HepG2 (cell line): Measurements from ENCODE around the gene SEC61B. TPM values are rescaled to one million over a fixed set of nuclear protein-coding genes. Genes with fewer than 3 reads are reported as not detected.

Experiments
- ATAC-seq: fragments of 200-7000 bp; cut with Tn5 transposase; 3 replicates; pipeline ENCODE4 v1.9.1; 2020; ENCODE audit warnings: mild to moderate bottlenecking, moderate library complexity
- BruUV-seq: library from RNA; stranded (reverse); fragments of 400-500 nt; replicated peaks from 2 replicates; lab custom pipeline; 2021; lab: Mats Ljungman, UMichigan
- CTCF ChIA-PET: fragments of 300-600 bp; formaldehyde crosslinking; extraction: SDS; loops from one replicate; lab custom pipeline; 2021; ENCODE audit warnings: low total read pairs, inconsistent platforms, low intra/inter-chr PET ratio; lab: Yijun Ruan, JAX
- POLR2A ChIA-PET: fragments of 350-600 bp; sonication (Branson Sonifier 250); formaldehyde crosslinking; loops from one replicate; lab custom pipeline; 2020; ENCODE audit warnings: antibody characterized with exemption, inconsistent platforms; lab: Yijun Ruan, JAX
- DNase-seq: peaks from one replicate; pipeline ENCODE4 v3.0.0-alpha.2; 2015; ENCODE audit warnings: low spot score
- FAIRE-seq: peaks from 3 replicates; lab custom pipeline; 2011; peaks lifted over from hg19 to GRCh38; lab: Jason Lieb, UNC
- H2AFZ ChIP-seq: one replicate; pipeline ENCODE4 v1.6.1; 2011; ENCODE audit warnings: low read length, inconsistent platforms
- H3K27ac ChIP-seq: fragments of 300-600 bp; 3 replicates; pipeline ENCODE4 v1.8.0; 2011; ENCODE audit warnings: mixed run types, mild to moderate bottlenecking, mixed read lengths, low read length, inconsistent platforms; ENCODE audit not compliant: insufficient read depth; ENCODE audit errors: extremely low read length
- H3K27me3 ChIP-seq, 2 experiments: fragments of 200-600 bp in 1 of 2; 2 replicates in 1 of 2; 3 replicates in 1 of 2; pipeline versions ENCODE4 v1.6.0 to v1.8.0; 2011; ENCODE audit warnings: low read length in 2 of 2, mild to moderate bottlenecking in 2 of 2, moderate library complexity in 2 of 2, inconsistent platforms in 1 of 2; ENCODE audit not compliant: insufficient read depth in 2 of 2, control insufficient read depth in 1 of 2
- H3K36me3 ChIP-seq, 2 experiments: fragments of 200-600 bp in 1 of 2; replicated peaks in 1 of 2; 2 replicates in 1 of 2; 3 replicates in 1 of 2; pipeline versions ENCODE4 v1.5.1 to v1.8.0; 2011; ENCODE audit warnings: low read length in 2 of 2, inconsistent platforms in 1 of 2; ENCODE audit not compliant: insufficient read depth in 2 of 2, control insufficient read depth in 1 of 2
- H3K4me1 ChIP-seq: 2 replicates; pipeline ENCODE4 v1.5.1; 2012; ENCODE audit warnings: low read length, inconsistent platforms; ENCODE audit not compliant: insufficient read depth
- H3K4me2 ChIP-seq: 2 replicates; pipeline ENCODE4 v1.6.0; 2011; ENCODE audit warnings: low read depth, low read length, inconsistent platforms
- H3K4me3 ChIP-seq, 3 experiments: fragments of 200-600 bp in 1 of 3; sonication (generic), shearing (Covaris generic) in 1 of 3; replicated peaks in 1 of 3; 2 replicates each; pipeline ENCODE4 v1.5.1; 2011 to 2016; ENCODE audit warnings: low read length in 3 of 3, inconsistent platforms in 2 of 3, low read depth in 2 of 3, mild to moderate bottlenecking in 2 of 3, control low read depth in 1 of 3, mixed read lengths in 1 of 3; ENCODE audit not compliant: insufficient read depth in 1 of 3
- H3K79me2 ChIP-seq: one replicate; pipeline ENCODE4 v1.6.1; 2011; ENCODE audit warnings: low read length, inconsistent platforms; ENCODE audit not compliant: insufficient read depth
- H3K9ac ChIP-seq: 2 replicates; pipeline ENCODE4 v1.6.0; 2011; ENCODE audit warnings: mild to moderate bottlenecking, low read depth, low read length, inconsistent platforms; ENCODE audit not compliant: insufficient read depth
- H3K9me3 ChIP-seq: 2 replicates; pipeline ENCODE4 v1.5.1; 2012; ENCODE audit warnings: mild to moderate bottlenecking, low read length
- H4K20me1 ChIP-seq: 2 replicates; pipeline ENCODE4 v1.6.0; 2011; ENCODE audit warnings: inconsistent platforms, mild to moderate bottlenecking, low read length, moderate library complexity; ENCODE audit not compliant: insufficient read depth
- CENPX ChIP-seq: sonication (generic); formaldehyde crosslinking; IDR thresholded peaks from 2 replicates; pipeline ENCODE4 v1.9.0; 2021; ENCODE audit warnings: mild to moderate bottlenecking, missing genetic modification reagents, moderate library complexity
- E2F2 ChIP-seq: sonication (generic); formaldehyde crosslinking; IDR thresholded peaks from 2 replicates; pipeline ENCODE4 v1.4.0; 2020; ENCODE audit warnings: missing genetic modification reagents, borderline replicate concordance
- LRRFIP1 ChIP-seq: sonication (generic); formaldehyde crosslinking; conservative IDR thresholded peaks from 2 replicates; pipeline ENCODE4 v1.4.0; 2020; ENCODE audit warnings: missing genetic modification reagents
- NAIF1 ChIP-seq: sonication (generic); formaldehyde crosslinking; IDR thresholded peaks from 2 replicates; pipeline ENCODE4 v1.5.0; 2020; ENCODE audit warnings: mild to moderate bottlenecking, missing genetic modification reagents, borderline replicate concordance
- PBX2 ChIP-seq: IDR thresholded peaks from 2 replicates; pipeline ENCODE4 v1.6.1; 2016; ENCODE audit warnings: control low read depth
- POLR2A ChIP-seq, 2 experiments: IDR thresholded peaks; 2 replicates each; pipeline ENCODE4 v1.6.1; 2011; ENCODE audit warnings: low read depth in 2 of 2, low read length in 2 of 2, mild to moderate bottlenecking in 1 of 2, moderate library complexity in 1 of 2; ENCODE audit not compliant: insufficient read depth in 1 of 2
- RBM22 ChIP-seq: fragments of 200-400 bp; formaldehyde crosslinking; optimal IDR thresholded peaks from 2 replicates; pipeline ENCODE3; 2017; ENCODE audit warnings: mild to moderate bottlenecking, low read length, moderate library complexity
- ZFP1 ChIP-seq: IDR thresholded peaks from 2 replicates; pipeline ENCODE4 v1.6.1; 2016
- ZNF329 ChIP-seq: sonication (generic); formaldehyde crosslinking; IDR thresholded peaks from 2 replicates; pipeline ENCODE4 v1.9.0; 2021; ENCODE audit warnings: low read depth, mild to moderate bottlenecking, missing genetic modification reagents
- ZSCAN20 ChIP-seq: sonication (generic); formaldehyde crosslinking; IDR thresholded peaks from 2 replicates; pipeline ENCODE4 v1.4.0; 2020; ENCODE audit warnings: missing genetic modification reagents, mild to moderate bottlenecking, borderline replicate concordance
- WGBS: methylation state at CpG from one replicate; pipeline ENCODE4 v1.1.6; 2017; ENCODE audit warnings: low lambda C conversion rate; 5-methylcytosine and 5-hydroxymethylcytosine counted together
- in situ Hi-C: cut with HindIII; loops from 2 replicates; pipeline ENCODE4 v1.10.0; 2017; ENCODE audit warnings: low pct_unique_long_range_greater_than_20kb; ENCODE audit not compliant: extremely low pct_ligation_motif_present
- intact Hi-C: fragments of 100-400 bp; cut with micrococcal nuclease; formaldehyde crosslinking; loops from one replicate; pipeline ENCODE4 v1.10.0; 2022; ENCODE audit not compliant: unreplicated experiment
- polyA plus RNA-seq, 8 experiments: library from polyadenylated mRNA; depleted of rRNA in 3 of 8; stranded (reverse) in 7 of 8; unstranded in 1 of 8; fragments of >200 nt; fragmentation: Illumina TruSeq in 4 of 8; extraction: Trizol in 4 of 8; gene quantifications; 2 replicates each; pipeline versions ENCODE4 v1.2.1 to v1.2.3, GENCODE V29; 2011 to 2016; ENCODE audit warnings: low read depth in 4 of 8, missing spikeins in 1 of 8, mixed read lengths in 1 of 8; ENCODE audit not compliant: insufficient read depth in 1 of 8
- total RNA-seq, 5 experiments: library from RNA; depleted of rRNA; stranded (reverse); fragments of >200 nt; fragmentation: Illumina TruSeq; extraction: Trizol; gene quantifications; 2 replicates each; pipeline ENCODE4 v1.2.3, GENCODE V29; 2016; ENCODE audit warnings: low read depth in 1 of 5

SEC61B gene
- total and polyA plus RNA-seq, 2 of the 13 experiments (the other 11 are each of a cell fraction or from before 2014, with no cell fraction given), result 191 to 368 TPM

GRCh38 chr9:99216073-99216472, 6.0 kb upstream of the SEC61B start (continued):
- TF ChIP-seq E2F2 (CRISPR knock-in tag) (no peak), ZFP1 (no peak), ZNF329 (no peak), CENPX (CRISPR knock-in tag) (no peak), ZSCAN20 (CRISPR knock-in tag) (no peak)

- intact Hi-C loops, result no loop called here
- 69% methylated on average over 4 of the region's 4 CpGs for WGBS
- no peak for ATAC-seq
- Histone ChIP-seq H4K20me1 (peaks cover 22% of the 10 kb centered on the region), H3K36me3 (peaks cover 2 to 16% of the 10 kb centered on the region in 2 experiments), H3K9me3 (no peaks in the 10 kb centered on the region), H3K9ac (peak overlapping the region; percentile 27; the same call in 1 of the 2 replicates), H2AFZ (no peak overlapping the region), H3K4me2 (peak overlapping the region; percentile 78), H3K4me3 (peak overlapping the region; percentile 89 to 97 (median 94); a peak in 4 of 6 replicates), H3K27ac (no peak overlapping the region), H3K27me3 (no peaks in the 10 kb centered on the region; a peak in 1 of 5 replicates), H3K4me1 (peaks cover 40% of the 10 kb centered on the region), H3K79me2 (peaks cover 65% of the 10 kb centered on the region)
- FAIRE-seq, result no peak
- ChIA-PET CTCF (no interaction called here), POLR2A (interaction anchor here (0.9 kb wide), 1 partner anchor 13 kb away, joined by 3 read pairs; no protein-coding TSS in a partner anchor)
- BruUV-seq, result no TSS peak
- TF ChIP-seq NAIF1 (CRISPR knock-in tag) (no peak), PBX2 (CRISPR knock-in tag) (no peak), LRRFIP1 (no peak), RBM22 (no peak), POLR2A (IDR thresholded peaks at IDR 0.05; ENCODE audit: insufficient read depth in 1 of 2, low read depth in 2 of 2, low read length in 2 of 2) (peak in 1 of 2 experiments; percentile 21; a peak in 1 of 4 replicates)
- DNase-seq, result no peak
- in situ Hi-C loops, result no loop called here
Observed at GRCh38 chr9:99220011-99220410, 2.1 kb upstream of the SEC61B start.
